ENCODE data around the gene SUCNR1.
"Not testable (repeated sequence)": the region's sequence is repeated elsewhere in the genome, so short reads cannot be mapped to it uniquely, and the experiment has no call there.

The SUCNR1 gene

GRCh38 chr3:151874079-151874478 lies 636 bp downstream of the SUCNR1 start:
- not testable (repeated sequence) for DNase-seq

GRCh38 chr3:151875759-151876158 lies 2.3 kb downstream of the SUCNR1 start:
- DNase-seq, result no peak

- no peak for DNase-seq
These were observed 3.8 kb downstream of the SUCNR1 start for GRCh38 chr3:151877269-151877668.

GRCh38 chr3:151878465-151878864 lies 5.0 kb downstream of the SUCNR1 start:
- no peak for DNase-seq

- no peak for DNase-seq
These were observed 5.6 kb downstream of the SUCNR1 start for GRCh38 chr3:151879037-151879436.

GRCh38 chr3:151879679-151880415 lies 6.4 kb downstream of the SUCNR1 start:
- no peak for DNase-seq

- no peak for DNase-seq
These were observed 6.9 kb downstream of the SUCNR1 start for GRCh38 chr3:151880416-151880690.

- no peak for DNase-seq
These were observed 7.7 kb downstream of the SUCNR1 start for GRCh38 chr3:151881137-151881536.

GRCh38 chr3:151885397-151885796 lies 12.0 kb downstream of the SUCNR1 start:
- not testable (repeated sequence) for DNase-seq

- not testable (repeated sequence) for DNase-seq
These were observed 14.2 kb downstream of the SUCNR1 start for GRCh38 chr3:151887450-151888211.

- DNase-seq, result no peak
These were observed 17.3 kb downstream of the SUCNR1 start for GRCh38 chr3:151890721-151891141.

GRCh38 chr3:151891721-151892120 lies 18.3 kb downstream of the SUCNR1 start:
- DNase-seq, result no peak

- DNase-seq, result no peak
These were observed 20.8 kb downstream of the SUCNR1 start for GRCh38 chr3:151894219-151894618.

GRCh38 chr3:151895478-151896241 lies 22.2 kb downstream of the SUCNR1 start:
- DNase-seq, result no peak

GRCh38 chr3:151896246-151897012 lies 23.0 kb downstream of the SUCNR1 start:
- DNase-seq, result no peak

- not testable (repeated sequence) for DNase-seq
These were observed 24.7 kb downstream of the SUCNR1 start for GRCh38 chr3:151898121-151898520.

GRCh38 chr3:151898564-151899261 lies 25.3 kb downstream of the SUCNR1 start:
- not testable (repeated sequence) for DNase-seq

- no peak for DNase-seq
These were observed 26.6 kb downstream of the SUCNR1 start for GRCh38 chr3:151899996-151900395.

- no peak for DNase-seq
These were observed 27.0 kb downstream of the SUCNR1 start for GRCh38 chr3:151900460-151900859.

- no peak for DNase-seq
These were observed 27.6 kb downstream of the SUCNR1 start for GRCh38 chr3:151900884-151901643.

GRCh38 chr3:151901644-151902285 lies 28.3 kb downstream of the SUCNR1 start:
- DNase-seq, result no peak
